ENCODE results near the gene RHOG.

- TF ChIP-seq CTCF (IDR thresholded peaks at IDR 0.05 in 8 of 11, conservative IDR thresholded peaks at IDR 0.05 in 3 of 11) (no peak), POLR2AphosphoS5 (IDR thresholded peaks at IDR 0.05) (no peak), POLR2A (IDR thresholded peaks at IDR 0.05) (no peak)
Measured at GRCh38 chr11:3799143-3799542, 41.6 kb downstream of the RHOG start.

All from spleen (tissue), 7 donors.